SHP77 (cell line): Measurements from ENCODE around the gene COX7C.

Experiments used
- DNase-seq, 2 experiments: peaks; one replicate each; lab custom pipeline; 2025; lab: John Stamatoyannopoulos, UW

Gene COX7C

DNA sequence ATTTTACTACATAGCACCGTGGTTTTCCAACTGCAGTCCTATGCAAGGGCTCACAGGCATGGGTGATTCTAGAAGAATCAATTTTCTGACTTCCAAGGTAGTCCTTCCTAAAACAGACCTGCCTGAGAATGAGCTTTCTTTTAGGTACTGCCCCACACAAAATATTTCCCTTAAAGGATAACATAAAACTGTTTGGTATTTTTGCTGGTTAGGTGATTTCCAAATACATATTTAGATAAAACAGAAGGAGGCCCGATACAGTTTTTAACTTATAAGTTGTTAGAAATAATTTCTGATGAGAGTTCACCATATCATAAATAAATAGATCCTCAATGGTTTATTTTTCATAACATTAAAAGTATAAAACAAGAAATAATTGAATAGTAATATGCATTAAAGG lies 46.4 kb downstream of the COX7C start:
- DNase-seq = no peak

DNA sequence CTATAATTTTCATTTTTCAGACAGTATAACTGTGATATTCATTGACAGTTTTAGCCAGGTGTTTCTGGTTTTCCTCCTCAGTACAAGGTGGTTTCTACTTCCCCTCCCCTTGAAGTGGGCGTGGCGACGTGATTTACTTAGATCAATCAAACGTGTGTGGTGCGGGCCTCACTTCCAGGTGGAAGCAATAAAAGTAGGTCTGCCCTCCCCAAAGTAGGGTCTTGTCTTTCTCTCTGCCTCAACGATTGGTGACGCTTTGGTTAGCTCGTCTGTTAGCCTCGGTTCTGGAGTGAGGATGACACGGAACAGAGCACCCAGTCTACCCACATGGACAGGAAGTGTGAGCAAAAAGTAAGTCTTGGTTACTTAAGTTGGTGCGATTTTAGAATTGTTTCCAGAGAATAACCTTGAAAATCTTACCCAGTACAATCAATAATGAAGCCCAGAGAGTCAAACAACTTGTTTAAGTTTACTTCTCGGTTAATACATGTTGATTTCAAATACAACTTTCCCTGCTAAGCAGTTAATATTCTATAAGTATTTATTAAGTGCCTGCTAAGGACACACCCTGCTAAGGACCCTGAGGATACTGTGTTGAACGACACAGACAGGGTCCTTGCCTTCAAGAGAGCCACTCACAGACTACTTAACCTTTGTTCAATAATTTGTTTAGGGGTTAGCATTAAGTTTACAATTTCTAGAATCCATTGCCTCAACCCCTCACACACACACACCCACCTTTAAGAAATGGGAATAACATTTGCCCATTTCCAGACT lies 48.4 kb downstream of the COX7C start:
- no peak for DNase-seq

GRCh38 chr5:86666981-86667380 lies 49.2 kb downstream of the COX7C start:
- DNase-seq = no peak
